Limb (tissue), 2 donors: Measurements from ENCODE around the gene TXNDC16.
"Not testable (repeated sequence)": the region's sequence is repeated elsewhere in the genome, so short reads cannot be mapped to it uniquely, and the experiment has no call there.

Experiments used
- DNase-seq, 2 donors: peaks; one replicate each; pipeline ENCODE4 v3.0.0-alpha.2; 2016; ENCODE audit errors: extremely low spot score in 2 of 2

TXNDC16 gene

GRCh38 chr14:52538623-52539022, 13.7 kb downstream of the TXNDC16 start:
- DNase-seq, result no peak

- no peak for DNase-seq
These were observed 16.0 kb downstream of the TXNDC16 start for GRCh38 chr14:52536269-52536668.

- no peak for DNase-seq
These were observed 20.8 kb downstream of the TXNDC16 start for GRCh38 chr14:52531481-52531880.

GRCh38 chr14:52527052-52527451, 25.3 kb downstream of the TXNDC16 start:
- DNase-seq, result no peak

GRCh38 chr14:52522581-52523345, 29.5 kb downstream of the TXNDC16 start:
- no peak for DNase-seq

- no peak for DNase-seq
These were observed 30.3 kb downstream of the TXNDC16 start for GRCh38 chr14:52522033-52522432.

GRCh38 chr14:52514046-52514811, 38.1 kb downstream of the TXNDC16 start:
- DNase-seq, result no peak

- no peak for DNase-seq
These were observed 39.1 kb downstream of the TXNDC16 start for GRCh38 chr14:52513249-52513648.

- no peak for DNase-seq
These were observed 57.9 kb downstream of the TXNDC16 start for GRCh38 chr14:52494444-52494843.

- no peak for DNase-seq
These were observed 66.8 kb downstream of the TXNDC16 start for GRCh38 chr14:52485350-52485960.

- no peak for DNase-seq
These were observed 70.4 kb downstream of the TXNDC16 start for GRCh38 chr14:52481864-52482263.

- no peak for DNase-seq
These were observed 78.7 kb downstream of the TXNDC16 start for GRCh38 chr14:52473557-52473956.

- no peak for DNase-seq
These were observed 79.6 kb downstream of the TXNDC16 start for GRCh38 chr14:52472728-52473127.

- not testable (repeated sequence) for DNase-seq
These were observed 80.1 kb downstream of the TXNDC16 start for GRCh38 chr14:52472251-52472650.

GRCh38 chr14:52467515-52468266, 84.6 kb downstream of the TXNDC16 start:
- DNase-seq, result no peak

GRCh38 chr14:52464175-52464574, 88.1 kb downstream of the TXNDC16 start:
- no peak for DNase-seq

GRCh38 chr14:52463375-52463774, 88.9 kb downstream of the TXNDC16 start:
- DNase-seq, result no peak

GRCh38 chr14:52461721-52462120, 90.6 kb downstream of the TXNDC16 start:
- DNase-seq, result no peak

GRCh38 chr14:52458721-52459085, 93.6 kb downstream of the TXNDC16 start:
- DNase-seq, result no peak

- no peak for DNase-seq
These were observed 94.9 kb downstream of the TXNDC16 start for GRCh38 chr14:52457411-52457810.

- DNase-seq, result no peak
These were observed 96.8 kb downstream of the TXNDC16 start for GRCh38 chr14:52455291-52456088.
